GM12878 (cell line): Measurements from ENCODE around the gene IGF1R. TPM values are rescaled to one million over a fixed set of nuclear protein-coding genes. Genes with fewer than 3 reads are reported as not detected.

Source experiments
- ATAC-seq: fragments of 200-7000 bp; cut with Tn5 transposase; 3 replicates; pipeline ENCODE4 v1.9.1; 2020; ENCODE audit warnings: mild to moderate bottlenecking, moderate library complexity
- BruUV-seq: library from RNA; stranded (reverse); fragments of 400-500 nt; replicated peaks from 2 replicates; lab custom pipeline; 2021; lab: Mats Ljungman, UMichigan
- CTCF ChIA-PET: fragments of 300-600 bp; sonication (Branson Sonifier 250); formaldehyde crosslinking; extraction: SDS; loops from one replicate; lab custom pipeline; 2021; ENCODE audit warnings: inconsistent platforms; lab: Yijun Ruan, JAX
- POLR2A ChIA-PET: fragments of 350-600 bp; formaldehyde crosslinking; extraction: SDS; loops from one replicate; lab custom pipeline; 2021; ENCODE audit warnings: inconsistent platforms; lab: Charles Lee
- RAD21 ChIA-PET: fragments of 300-600 bp; sonication (Branson Sonifier 250); formaldehyde crosslinking; loops from one replicate; lab custom pipeline; 2023; ENCODE audit warnings: antibody characterized with exemption; ENCODE audit not compliant: unreplicated experiment; lab: Charles Lee
- SMC1A ChIA-PET: fragments of 300-600 bp; sonication (Branson Sonifier 250); formaldehyde crosslinking; loops from one replicate; lab custom pipeline; 2023; ENCODE audit not compliant: unreplicated experiment, uncharacterized antibody; lab: Charles Lee
- DNase-seq: peaks from one replicate; pipeline ENCODE4 v3.0.0-alpha.2; 2011; ENCODE audit warnings: low read depth, low spot score
- FAIRE-seq: peaks from 3 replicates; lab custom pipeline; 2011; peaks lifted over from hg19 to GRCh38; lab: Jason Lieb, UNC
- H2AFZ ChIP-seq: 2 replicates; pipeline ENCODE4 v1.6.0; 2011; ENCODE audit warnings: low read depth, low read length, control low read depth; ENCODE audit not compliant: control insufficient read depth
- H3K27ac ChIP-seq: 2 replicates; pipeline ENCODE4 v1.5.1; 2011; ENCODE audit warnings: control low read depth; ENCODE audit not compliant: control insufficient read depth, insufficient read depth
- H3K27me3 ChIP-seq, 2 experiments: replicated peaks in 1 of 2; 2 replicates each; pipeline versions ENCODE4 v1.6.0 to v1.6.1; 2011; ENCODE audit warnings: low read length in 1 of 2; ENCODE audit not compliant: control insufficient read depth in 2 of 2, insufficient read depth in 2 of 2
- H3K36me3 ChIP-seq, 2 experiments: 2 replicates each; pipeline ENCODE4 v1.5.1; 2011; ENCODE audit warnings: low read length in 1 of 2; ENCODE audit not compliant: control insufficient read depth in 2 of 2, insufficient read depth in 2 of 2
- H3K4me1 ChIP-seq: 2 replicates; pipeline ENCODE4 v1.6.1; 2011; ENCODE audit warnings: mild to moderate bottlenecking, low read length, moderate library complexity, mixed read lengths; ENCODE audit not compliant: control insufficient read depth, insufficient read depth
- H3K4me2 ChIP-seq: 2 replicates; pipeline ENCODE4 v1.6.0; 2011; ENCODE audit warnings: control low read depth; ENCODE audit not compliant: control insufficient read depth, insufficient read depth
- H3K4me3 ChIP-seq: fragments of 200-600 bp; sonication (generic); 2 replicates; pipeline ENCODE4 v1.5.1; 2016
- H3K79me2 ChIP-seq: 2 replicates; pipeline ENCODE4 v1.6.0; 2011; ENCODE audit warnings: low read length; ENCODE audit not compliant: control insufficient read depth, insufficient read depth
- H3K9ac ChIP-seq: 2 replicates; pipeline ENCODE4 v1.8.0; 2011; ENCODE audit warnings: low read length, control low read depth, mixed read lengths; ENCODE audit not compliant: control insufficient read depth, insufficient read depth
- H3K9me3 ChIP-seq: replicated peaks from 3 replicates; pipeline ENCODE4 v1.5.1; 2011; ENCODE audit warnings: mild to moderate bottlenecking, low read length; ENCODE audit not compliant: control insufficient read depth, insufficient read depth
- H4K20me1 ChIP-seq: 2 replicates; pipeline ENCODE4 v1.6.0; 2011; ENCODE audit not compliant: control insufficient read depth, insufficient read depth
- BCL11A ChIP-seq: IDR thresholded peaks from 2 replicates; pipeline ENCODE4 v1.6.1; 2011; ENCODE audit warnings: low read depth, low read length
- BMI1 ChIP-seq: fragments of 450-650 bp; IDR thresholded peaks from 2 replicates; pipeline ENCODE4 v1.6.1; 2016; ENCODE audit warnings: mild to moderate bottlenecking, moderate library complexity, borderline replicate concordance
- CREM ChIP-seq: IDR thresholded peaks from 2 replicates; pipeline ENCODE4 v1.6.1; 2014; ENCODE audit warnings: antibody characterized with exemption, low read depth
- ESRRA ChIP-seq: IDR thresholded peaks from 2 replicates; pipeline ENCODE4 v1.6.1; 2012; ENCODE audit warnings: mild to moderate bottlenecking, low read length, improper control_type of control experiment
- IRF3 ChIP-seq: fragments of 450-650 bp; IDR thresholded peaks from 2 replicates; pipeline ENCODE4 v1.6.1; 2014; ENCODE audit warnings: mild to moderate bottlenecking
- MLLT1 ChIP-seq: fragments of 450-650 bp; IDR thresholded peaks from 2 replicates; pipeline ENCODE4 v1.6.1; 2016; ENCODE audit warnings: mild to moderate bottlenecking
- MTA3 ChIP-seq: IDR thresholded peaks from 2 replicates; pipeline ENCODE4 v1.6.1; 2012; ENCODE audit warnings: low read length, inconsistent platforms, borderline replicate concordance
- MYC ChIP-seq: IDR thresholded peaks from 2 replicates; pipeline ENCODE4 v1.6.1; 2011; ENCODE audit warnings: mild to moderate bottlenecking, low read length, moderate library complexity, inconsistent platforms; ENCODE audit not compliant: insufficient read depth, insufficient replicate concordance, insufficient read length, severe bottlenecking
- NFXL1 ChIP-seq: fragments of 450-650 bp; IDR thresholded peaks from 2 replicates; pipeline ENCODE4 v1.6.1; 2017; ENCODE audit warnings: antibody characterized with exemption, mild to moderate bottlenecking, borderline replicate concordance
- REST ChIP-seq: IDR thresholded peaks from 2 replicates; pipeline ENCODE4 v1.6.1; 2012; ENCODE audit warnings: mild to moderate bottlenecking, low read depth, low read length
- SUZ12 ChIP-seq: fragments of 200-600 bp; sonication (generic); IDR thresholded peaks from one replicate; pipeline ENCODE4 v1.6.1; 2018; ENCODE audit warnings: antibody characterized with exemption, mild to moderate bottlenecking; ENCODE audit not compliant: unreplicated experiment
- TCF12 ChIP-seq: IDR thresholded peaks from 2 replicates; pipeline ENCODE4 v1.6.1; 2011; ENCODE audit warnings: low read depth, mild to moderate bottlenecking, low read length
- ZNF687 ChIP-seq: fragments of 450-650 bp; IDR thresholded peaks from 2 replicates; pipeline ENCODE4 v1.6.1; 2017; ENCODE audit warnings: mild to moderate bottlenecking, moderate library complexity
- WGBS: methylation state at CpG from one replicate; pipeline ENCODE4 v1.1.6; 2016; ENCODE audit warnings: low lambda C conversion rate; ENCODE audit not compliant: insufficient replicate concordance, insufficient coverage; ENCODE audit errors: missing lambda C conversion rate; 5-methylcytosine and 5-hydroxymethylcytosine counted together
- in situ Hi-C: fragments of 300-500 bp; cut with MboI; formaldehyde crosslinking; loops from 9 replicates; pipeline ENCODE4 v1.14.3; 2018; ENCODE audit warnings: mixed read lengths
- intact Hi-C: fragments of 100-400 bp; cut with micrococcal nuclease; formaldehyde crosslinking; loops from one replicate; pipeline ENCODE4 v1.14.2; 2022; ENCODE audit not compliant: unreplicated experiment
- polyA plus RNA-seq, 11 experiments: library from polyadenylated mRNA; depleted of rRNA in 4 of 11; unstranded in 6 of 11; stranded (reverse) in 5 of 11; fragments of >200 nt; fragmentation: Nextera tagmentation in 4 of 11; fragmentation: Illumina TruSeq in 1 of 11; extraction: Ambion mirVana in 4 of 11; extraction: Trizol in 1 of 11; gene quantifications; 1 replicate in 1 of 11; 2 replicates in 10 of 11; pipeline versions ENCODE4 v1.2.1 to v1.2.3, GENCODE V29; 2011 to 2016; ENCODE audit warnings: inconsistent platforms in 2 of 11, missing spikeins in 2 of 11, low read depth in 1 of 11
- total RNA-seq, 4 experiments: library from RNA; depleted of rRNA in 3 of 4; stranded (reverse); fragments of >200 nt in 3 of 4; fragmentation: Illumina TruSeq in 1 of 4; extraction: Trizol in 1 of 4; gene quantifications; 2 replicates each; pipeline versions ENCODE4 v1.2.1 to v1.2.3, GENCODE V29; 2013 to 2021

Gene IGF1R
- total and polyA plus RNA-seq, 10 of the 15 experiments (the other 5 are each of a cell fraction or from before 2014, with no cell fraction given): 0.03 to 2.7 (median 0.66) TPM

GRCh38 chr15:98845138-98845884, 197.0 kb downstream of the IGF1R start:
- Histone ChIP-seq H3K27me3 (no peaks in the 10 kb centered on the region), H2AFZ (no peak overlapping the region), H3K4me2 (no peak overlapping the region), H4K20me1 (no peaks in the 10 kb centered on the region), H3K9ac (no peak overlapping the region), H3K9me3 (no peaks in the 10 kb centered on the region), H3K36me3 (no peaks in the 10 kb centered on the region), H3K27ac (no peak overlapping the region), H3K4me3 (no peak overlapping the region), H3K4me1 (no peaks in the 10 kb centered on the region), H3K79me2 (no peaks in the 10 kb centered on the region)
- no peak for FAIRE-seq
- ChIA-PET SMC1A (no interaction called here), CTCF (interaction anchor here (1.1 kb wide), 1 partner anchor 256 kb away, joined by 3 read pairs; no protein-coding TSS in a partner anchor), RAD21 (no interaction called here), POLR2A (no interaction called here)
- no peak for DNase-seq
- in situ Hi-C loops: no loop called here
- ATAC-seq: no peak
- intact Hi-C loops: no loop called here
- 33% methylated on average over 5 of the region's 6 CpGs for WGBS
- BruUV-seq: no TSS peak
- TF ChIP-seq ESRRA (no peak), SUZ12 (no peak), MYC (no peak), BMI1 (no peak), NFXL1 (no peak), MTA3 (no peak), CREM (no peak), MLLT1 (no peak), REST (no peak), IRF3 (no peak), TCF12 (no peak), ZNF687 (no peak), BCL11A (no peak)
